Measurements from ENCODE around the gene FAM156A. TPM values are rescaled to one million over a fixed set of nuclear protein-coding genes. Genes with fewer than 3 reads are reported as not detected.
A peak's percentile ranks its signal among the peaks of the same experiment; 100 is the strongest.

FAM156A gene
- total and polyA plus RNA-seq, 2 of the 4 experiments (the other 2 are of a cell fraction) = 7.5 to 39.2 TPM

GRCh38 chrX:52990848-52991247, 32.5 kb upstream of the FAM156A start:
- no peak overlapping the region for H3K4ac ChIP-seq (ENCODE audit: low read depth, low read length)
- H3K79me1 ChIP-seq (ENCODE audit: low read depth in 1 of 2, low read length in 2 of 2) = peaks cover 4 to 10% of the 10 kb centered on the region in 2 experiments; a peak in 2 of 4 replicates
- dilution Hi-C loops (cut with HindIII; ENCODE audit: low sequenced_read_pairs, unreplicated experiment) = no loop called here
- BruUV-seq (replicated peaks) = no TSS peak
- H3K14ac ChIP-seq (replicated peaks; ENCODE audit: low read depth, low read length) = no peak overlapping the region
- H2BK120ac ChIP-seq (ENCODE audit: low read depth, low read length) = no peak overlapping the region
- H3K9ac ChIP-seq (ENCODE audit: low read depth, low read length) = no peak overlapping the region
- ATAC-seq (ENCODE audit: low read depth) (no peak), DNase-seq (peak; percentile 4)
- no peak overlapping the region for H3K27ac ChIP-seq (ENCODE audit: insufficient read depth, low read length)
- no peaks in the 10 kb centered on the region for H3K9me1 ChIP-seq (ENCODE audit: insufficient read depth, low read length)
- H3K4me3 ChIP-seq (ENCODE audit: insufficient read depth, low read depth, low read length) = no peak overlapping the region
- no peak overlapping the region for H2AK5ac ChIP-seq (ENCODE audit: low read depth, low read length)
- 82% methylated on average over 3 of the region's 5 CpGs; no CpG with 5 or more reads in 1 of the 2 experiments for WGBS, 2 experiments (ENCODE audit: extremely low coverage in 2 of 2, insufficient read length in 1 of 2)
- 0 out of 2 replicates have a peak, but pooled peaks cover 2% of the 10 kb centered on the region for H3K4me1 ChIP-seq (ENCODE audit: control insufficient read depth, insufficient read depth, low read length)
- TF ChIP-seq RAD21 (IDR thresholded peaks at IDR 0.05; ENCODE audit: low read length) (no peak), RFX5 (IDR thresholded peaks at IDR 0.05; ENCODE audit: low read depth, low read length) (no peak), POLR2A (IDR thresholded peaks at IDR 0.05; ENCODE audit: low read depth, low read length) (no peak), CTCF (conservative IDR thresholded peaks at IDR 0.05; ENCODE audit: low read depth, low read length) (no peak), NFE2L2 (IDR thresholded peaks at IDR 0.05; ENCODE audit: low read depth, low read length) (no peak), ELK1 (IDR thresholded peaks at IDR 0.05; ENCODE audit: borderline replicate concordance, low read depth, low read length) (no peak), SMC3 (IDR thresholded peaks at IDR 0.05; ENCODE audit: low read depth, low read length) (no peak), MXI1 (IDR thresholded peaks at IDR 0.05; ENCODE audit: borderline replicate concordance, low read depth, low read length) (no peak), BHLHE40 (IDR thresholded peaks at IDR 0.05; ENCODE audit: low read depth, low read length) (no peak), CEBPB (IDR thresholded peaks at IDR 0.05; ENCODE audit: low read depth, low read length) (no peak), RCOR1 (IDR thresholded peaks at IDR 0.05; ENCODE audit: insufficient replicate concordance, low read length) (no peak), MAZ (IDR thresholded peaks at IDR 0.05; ENCODE audit: borderline replicate concordance, low read depth, low read length) (no peak), MAFK (IDR thresholded peaks at IDR 0.05; ENCODE audit: low read depth, low read length) (no peak), FOS (IDR thresholded peaks at IDR 0.05; ENCODE audit: low read depth, low read length) (no peak), CHD1 (IDR thresholded peaks at IDR 0.05; ENCODE audit: low read depth, low read length) (no peak), USF2 (IDR thresholded peaks at IDR 0.05; ENCODE audit: low read depth, low read length) (no peak)
- H3K23ac ChIP-seq (ENCODE audit: low read depth, low read length) = no peak overlapping the region
- ChIA-PET CTCF (no interaction called here), POLR2A (ENCODE audit: unreplicated experiment) (no interaction called here)
- H3K18ac ChIP-seq (ENCODE audit: low read depth, low read length) = no peak overlapping the region
- H2BK5ac ChIP-seq (ENCODE audit: low read depth, low read length, poor library complexity, severe bottlenecking) = no peak overlapping the region
- H2BK15ac ChIP-seq (ENCODE audit: low read depth, low read length) = no peak overlapping the region
- no peak overlapping the region for H4K8ac ChIP-seq (ENCODE audit: low read depth in 2 of 2, low read length in 2 of 2)
- no peak overlapping the region for H3K4me2 ChIP-seq (ENCODE audit: low read depth, low read length)
- no peaks in the 10 kb centered on the region for H3K9me3 ChIP-seq (ENCODE audit: control insufficient read depth, insufficient read depth, low read length)
- in situ Hi-C loops (cut with MboI; ENCODE audit: low sequenced_read_pairs) = loop anchor here (25.0 kb wide), 1 partner anchor 404 kb away; no protein-coding TSS in a partner anchor
- H2BK20ac ChIP-seq (ENCODE audit: low read depth, low read length) = no peak overlapping the region
- H3K27me3 ChIP-seq (ENCODE audit: control insufficient read depth, insufficient read depth, low read length) = no peaks in the 10 kb centered on the region; the same call in 1 of the 2 replicates
- no peak overlapping the region for H2AFZ ChIP-seq (replicated peaks; ENCODE audit: low read length, poor library complexity)
- no peak overlapping the region for H2AK9ac ChIP-seq (replicated peaks; ENCODE audit: low read depth, low read length, poor library complexity)
- H3K56ac ChIP-seq (ENCODE audit: extremely low read depth, insufficient read depth, low read length) = no peak overlapping the region
- no peaks in the 10 kb centered on the region for H3K36me3 ChIP-seq (ENCODE audit: control insufficient read depth, insufficient read depth, low read length)
- no peak overlapping the region for H4K91ac ChIP-seq (ENCODE audit: insufficient read depth, low read depth, low read length)
- H4K5ac ChIP-seq (ENCODE audit: low read depth, low read length) = no peak overlapping the region
- H4K20me1 ChIP-seq (ENCODE audit: insufficient read depth, low read length) = no peaks in the 10 kb centered on the region
- intact Hi-C loops (cut with micrococcal nuclease) = no loop called here

All from IMR-90 (cell line).